Measurements from ENCODE around the gene CEP95. TPM values are rescaled to one million over a fixed set of nuclear protein-coding genes. Genes with fewer than 3 reads are reported as not detected.

The CEP95 gene
- total RNA-seq, 1 experiment from 2014 or later: 77.0 TPM

DNA sequence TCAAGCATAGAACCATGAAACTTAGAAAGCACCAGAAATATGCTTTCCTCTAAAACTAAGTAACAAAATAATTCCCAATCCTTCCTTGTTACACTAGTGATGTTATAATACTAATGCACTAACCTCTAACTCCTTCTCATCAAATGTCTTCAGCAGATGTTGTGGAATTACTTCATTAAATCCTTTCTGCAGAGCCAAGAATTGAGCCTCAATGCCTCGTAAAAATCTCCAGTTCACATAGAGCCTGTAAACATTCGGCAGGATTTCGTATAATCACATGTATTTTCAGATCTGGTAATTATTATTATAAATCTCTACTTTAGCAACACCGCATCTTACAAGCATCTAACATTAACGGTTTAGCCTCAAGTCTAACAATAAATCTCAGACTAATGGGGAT lies 44.7 kb downstream of the CEP95 start:
- Histone ChIP-seq H3K79me2 (ENCODE audit: insufficient read depth, low read length) (peaks cover 27% of the 10 kb centered on the region), H3K27me3 (ENCODE audit: insufficient read depth, low read length) (no peaks in the 10 kb centered on the region), H3K9ac (ENCODE audit: low read length) (no peak overlapping the region), H3K36me3 (ENCODE audit: control insufficient read depth in 1 of 2, insufficient read depth in 2 of 2, low read length in 2 of 2) (peaks cover 72 to 75% of the 10 kb centered on the region in 2 experiments), H3K27ac (ENCODE audit: low read depth, low read length) (no peak overlapping the region), H4K20me1 (ENCODE audit: insufficient read depth) (peaks cover 7% of the 10 kb centered on the region; the same call in 1 of the 2 replicates), H3K4me1 (ENCODE audit: control insufficient read depth in 1 of 2, insufficient read depth in 2 of 2, low read length in 2 of 2) (no peaks in the 10 kb centered on the region), H3K4me3 (replicated peaks in 1 of 2; ENCODE audit: low read depth in 1 of 2, low read length in 2 of 2) (no peak overlapping the region), H3K9me2 (ENCODE audit: insufficient read depth) (no peaks in the 10 kb centered on the region), H3K9me3 (ENCODE audit: control insufficient read depth in 1 of 2, insufficient read depth in 1 of 2, low read depth in 1 of 2, low read length in 2 of 2) (no peaks in the 10 kb centered on the region), H2AFZ (ENCODE audit: low read depth, low read length, poor library complexity, severe bottlenecking) (no peak overlapping the region), H3K4me2 (ENCODE audit: low read length) (no peak overlapping the region)
- CTCF ChIA-PET: no interaction called here
- TF ChIP-seq CEBPB (IDR thresholded peaks at IDR 0.05; ENCODE audit: low read depth) (no peak), EGR1 (IDR thresholded peaks at IDR 0.05; ENCODE audit: low read depth) (no peak), ZFX (IDR thresholded peaks at IDR 0.05) (no peak), TCF7L2 (IDR thresholded peaks at IDR 0.05; ENCODE audit: borderline replicate concordance, extremely low read depth, insufficient read depth, insufficient read length) (no peak), JUND (IDR thresholded peaks at IDR 0.05) (no peak), RAD21 (IDR thresholded peaks at IDR 0.05; ENCODE audit: low read depth) (no peak), FOSL1 (IDR thresholded peaks at IDR 0.05; ENCODE audit: low read depth) (no peak), SIN3A (IDR thresholded peaks at IDR 0.05; ENCODE audit: low read depth) (no peak), ZNF274 (IDR thresholded peaks at IDR 0.05; ENCODE audit: low read depth, low read length) (no peak), CBX3 (IDR thresholded peaks at IDR 0.05; ENCODE audit: low read depth) (no peak), POLR2AphosphoS5 (IDR thresholded peaks at IDR 0.05; ENCODE audit: low read depth, low read length) (no peak), EZH2 (IDR thresholded peaks at IDR 0.05) (no peak), SRF (IDR thresholded peaks at IDR 0.05; ENCODE audit: low read depth) (no peak)
- TF ChIP-seq, protein P1, sequence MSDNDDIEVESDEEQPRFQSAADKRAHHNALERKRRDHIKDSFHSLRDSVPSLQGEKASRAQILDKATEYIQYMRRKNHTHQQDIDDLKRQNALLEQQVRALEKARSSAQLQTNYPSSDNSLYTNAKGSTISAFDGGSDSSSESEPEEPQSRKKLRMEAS (IDR thresholded peaks at IDR 0.05): no peak
- TF ChIP-seq, protein P2, sequence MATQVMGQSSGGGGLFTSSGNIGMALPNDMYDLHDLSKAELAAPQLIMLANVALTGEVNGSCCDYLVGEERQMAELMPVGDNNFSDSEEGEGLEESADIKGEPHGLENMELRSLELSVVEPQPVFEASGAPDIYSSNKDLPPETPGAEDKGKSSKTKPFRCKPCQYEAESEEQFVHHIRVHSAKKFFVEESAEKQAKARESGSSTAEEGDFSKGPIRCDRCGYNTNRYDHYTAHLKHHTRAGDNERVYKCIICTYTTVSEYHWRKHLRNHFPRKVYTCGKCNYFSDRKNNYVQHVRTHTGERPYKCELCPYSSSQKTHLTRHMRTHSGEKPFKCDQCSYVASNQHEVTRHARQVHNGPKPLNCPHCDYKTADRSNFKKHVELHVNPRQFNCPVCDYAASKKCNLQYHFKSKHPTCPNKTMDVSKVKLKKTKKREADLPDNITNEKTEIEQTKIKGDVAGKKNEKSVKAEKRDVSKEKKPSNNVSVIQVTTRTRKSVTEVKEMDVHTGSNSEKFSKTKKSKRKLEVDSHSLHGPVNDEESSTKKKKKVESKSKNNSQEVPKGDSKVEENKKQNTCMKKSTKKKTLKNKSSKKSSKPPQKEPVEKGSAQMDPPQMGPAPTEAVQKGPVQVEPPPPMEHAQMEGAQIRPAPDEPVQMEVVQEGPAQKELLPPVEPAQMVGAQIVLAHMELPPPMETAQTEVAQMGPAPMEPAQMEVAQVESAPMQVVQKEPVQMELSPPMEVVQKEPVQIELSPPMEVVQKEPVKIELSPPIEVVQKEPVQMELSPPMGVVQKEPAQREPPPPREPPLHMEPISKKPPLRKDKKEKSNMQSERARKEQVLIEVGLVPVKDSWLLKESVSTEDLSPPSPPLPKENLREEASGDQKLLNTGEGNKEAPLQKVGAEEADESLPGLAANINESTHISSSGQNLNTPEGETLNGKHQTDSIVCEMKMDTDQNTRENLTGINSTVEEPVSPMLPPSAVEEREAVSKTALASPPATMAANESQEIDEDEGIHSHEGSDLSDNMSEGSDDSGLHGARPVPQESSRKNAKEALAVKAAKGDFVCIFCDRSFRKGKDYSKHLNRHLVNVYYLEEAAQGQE (IDR thresholded peaks at IDR 0.05; ENCODE audit: low read depth): no peak
- TF ChIP-seq, protein P3, sequence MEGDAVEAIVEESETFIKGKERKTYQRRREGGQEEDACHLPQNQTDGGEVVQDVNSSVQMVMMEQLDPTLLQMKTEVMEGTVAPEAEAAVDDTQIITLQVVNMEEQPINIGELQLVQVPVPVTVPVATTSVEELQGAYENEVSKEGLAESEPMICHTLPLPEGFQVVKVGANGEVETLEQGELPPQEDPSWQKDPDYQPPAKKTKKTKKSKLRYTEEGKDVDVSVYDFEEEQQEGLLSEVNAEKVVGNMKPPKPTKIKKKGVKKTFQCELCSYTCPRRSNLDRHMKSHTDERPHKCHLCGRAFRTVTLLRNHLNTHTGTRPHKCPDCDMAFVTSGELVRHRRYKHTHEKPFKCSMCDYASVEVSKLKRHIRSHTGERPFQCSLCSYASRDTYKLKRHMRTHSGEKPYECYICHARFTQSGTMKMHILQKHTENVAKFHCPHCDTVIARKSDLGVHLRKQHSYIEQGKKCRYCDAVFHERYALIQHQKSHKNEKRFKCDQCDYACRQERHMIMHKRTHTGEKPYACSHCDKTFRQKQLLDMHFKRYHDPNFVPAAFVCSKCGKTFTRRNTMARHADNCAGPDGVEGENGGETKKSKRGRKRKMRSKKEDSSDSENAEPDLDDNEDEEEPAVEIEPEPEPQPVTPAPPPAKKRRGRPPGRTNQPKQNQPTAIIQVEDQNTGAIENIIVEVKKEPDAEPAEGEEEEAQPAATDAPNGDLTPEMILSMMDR (IDR thresholded peaks at IDR 0.05 in 2 of 3, conservative IDR thresholded peaks at IDR 0.05 in 1 of 3; ENCODE audit: borderline replicate concordance in 1 of 3, insufficient read depth in 1 of 3, low read depth in 2 of 3, low read length in 2 of 3): no peak
- TF ChIP-seq, protein P4, sequence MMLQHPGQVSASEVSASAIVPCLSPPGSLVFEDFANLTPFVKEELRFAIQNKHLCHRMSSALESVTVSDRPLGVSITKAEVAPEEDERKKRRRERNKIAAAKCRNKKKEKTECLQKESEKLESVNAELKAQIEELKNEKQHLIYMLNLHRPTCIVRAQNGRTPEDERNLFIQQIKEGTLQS (IDR thresholded peaks at IDR 0.05): no peak
- TF ChIP-seq, protein P5, sequence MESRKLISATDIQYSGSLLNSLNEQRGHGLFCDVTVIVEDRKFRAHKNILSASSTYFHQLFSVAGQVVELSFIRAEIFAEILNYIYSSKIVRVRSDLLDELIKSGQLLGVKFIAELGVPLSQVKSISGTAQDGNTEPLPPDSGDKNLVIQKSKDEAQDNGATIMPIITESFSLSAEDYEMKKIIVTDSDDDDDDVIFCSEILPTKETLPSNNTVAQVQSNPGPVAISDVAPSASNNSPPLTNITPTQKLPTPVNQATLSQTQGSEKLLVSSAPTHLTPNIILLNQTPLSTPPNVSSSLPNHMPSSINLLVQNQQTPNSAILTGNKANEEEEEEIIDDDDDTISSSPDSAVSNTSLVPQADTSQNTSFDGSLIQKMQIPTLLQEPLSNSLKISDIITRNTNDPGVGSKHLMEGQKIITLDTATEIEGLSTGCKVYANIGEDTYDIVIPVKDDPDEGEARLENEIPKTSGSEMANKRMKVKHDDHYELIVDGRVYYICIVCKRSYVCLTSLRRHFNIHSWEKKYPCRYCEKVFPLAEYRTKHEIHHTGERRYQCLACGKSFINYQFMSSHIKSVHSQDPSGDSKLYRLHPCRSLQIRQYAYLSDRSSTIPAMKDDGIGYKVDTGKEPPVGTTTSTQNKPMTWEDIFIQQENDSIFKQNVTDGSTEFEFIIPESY (IDR thresholded peaks at IDR 0.05; ENCODE audit: extremely low read depth, insufficient replicate concordance, low read length): no peak
- DNase-seq (ENCODE audit: low read depth, low spot score) (no peak), ATAC-seq (no peak)
- POLR2A ChIA-PET: interaction anchor here (0.6 kb wide), 1 partner anchor 11 kb away, joined by 3 read pairs; no protein-coding TSS in a partner anchor
- RAD21 ChIA-PET (ENCODE audit: low non-redundant PET in 1 of 2, low total read pairs in 2 of 2, uncharacterized antibody in 2 of 2, unreplicated experiment in 2 of 2): no interaction called here
- intact Hi-C loops (cut with micrococcal nuclease): loop anchor here (5.0 kb wide), 1 partner anchor 34 kb away; no protein-coding TSS in a partner anchor
- BruUV-seq (replicated peaks): no TSS peak

Measured in HCT116 (cell line).